SK-N-SH treated with all-trans-retinoic acid at 6 μM for 48 hours (cell line): ENCODE data around the gene OSGIN1.

ENCODE experiments used
- ATAC-seq: fragments of 200-7000 bp; cut with Tn5 transposase; 3 replicates; pipeline ENCODE4 v1.9.1; 2020; ENCODE audit warnings: mild to moderate bottlenecking, moderate library complexity
- ARNTL ChIP-seq: fragments of 450-650 bp; formaldehyde crosslinking; IDR thresholded peaks from 2 replicates; pipeline ENCODE4 v1.5.0; 2020; ENCODE audit warnings: low read depth, mild to moderate bottlenecking, moderate library complexity, borderline replicate concordance
- CREB5 ChIP-seq: fragments of 250-450 bp; sonication (Bioruptor Pico); IDR thresholded peaks from 2 replicates; pipeline ENCODE4 v1.5.1; 2020; ENCODE audit warnings: low read depth, mild to moderate bottlenecking, moderate library complexity
- CSDC2 ChIP-seq: fragments of 250-450 bp; sonication (Bioruptor Pico); IDR thresholded peaks from 2 replicates; pipeline ENCODE4 v1.5.0; 2020; ENCODE audit warnings: mild to moderate bottlenecking, moderate library complexity
- CSRNP3 ChIP-seq: fragments of 250-450 bp; sonication (Bioruptor Pico); IDR thresholded peaks from 2 replicates; pipeline ENCODE4 v1.5.1; 2021; ENCODE audit warnings: mild to moderate bottlenecking, moderate library complexity
- ESRRG ChIP-seq: fragments of 250-450 bp; sonication (Bioruptor Pico); IDR thresholded peaks from 2 replicates; pipeline ENCODE4 v1.6.1; 2021; ENCODE audit warnings: mild to moderate bottlenecking
- GLIS3 ChIP-seq: fragments of 250-450 bp; sonication (Bioruptor Pico); IDR thresholded peaks from 2 replicates; pipeline ENCODE4 v1.5.0; 2020; ENCODE audit warnings: mild to moderate bottlenecking, moderate library complexity
- ISL1 ChIP-seq: fragments of 250-450 bp; sonication (Bioruptor Pico); IDR thresholded peaks from 2 replicates; pipeline ENCODE4 v2.1.2; 2022; ENCODE audit warnings: mild to moderate bottlenecking, moderate library complexity
- OSR1 ChIP-seq: fragments of 250-450 bp; sonication (Bioruptor Pico); IDR thresholded peaks from 2 replicates; pipeline ENCODE4 v1.8.0; 2022; ENCODE audit warnings: moderate library complexity, mild to moderate bottlenecking, inconsistent platforms
- PATZ1 ChIP-seq: fragments of 250-450 bp; sonication (Bioruptor Pico); IDR thresholded peaks from 2 replicates; pipeline ENCODE4 v1.8.0; 2020; ENCODE audit warnings: mild to moderate bottlenecking, moderate library complexity, borderline replicate concordance
- POU6F1 ChIP-seq: fragments of 250-450 bp; sonication (Bioruptor Pico); IDR thresholded peaks from 2 replicates; pipeline ENCODE4 v1.8.0; 2021; ENCODE audit warnings: low read depth, mild to moderate bottlenecking, moderate library complexity, borderline replicate concordance
- PPARA ChIP-seq: fragments of 250-450 bp; sonication (Bioruptor Pico); IDR thresholded peaks from 2 replicates; pipeline ENCODE4 v1.5.0; 2020; ENCODE audit warnings: mild to moderate bottlenecking, borderline replicate concordance
- RARB ChIP-seq: fragments of 250-450 bp; sonication (Bioruptor Pico); IDR thresholded peaks from 2 replicates; pipeline ENCODE4 v1.8.0; 2021; ENCODE audit warnings: mild to moderate bottlenecking, moderate library complexity
- SNAI2 ChIP-seq: fragments of 250-450 bp; sonication (Bioruptor Pico); IDR thresholded peaks from 2 replicates; pipeline ENCODE4 v1.5.0; 2020; ENCODE audit warnings: mild to moderate bottlenecking, moderate library complexity
- TOX ChIP-seq: fragments of 250-450 bp; sonication (Bioruptor Pico); IDR thresholded peaks from 2 replicates; pipeline ENCODE4 v1.8.0; 2021; ENCODE audit warnings: mild to moderate bottlenecking, moderate library complexity, borderline replicate concordance
- TSHZ2 ChIP-seq: fragments of 250-450 bp; sonication (Bioruptor Pico); IDR thresholded peaks from 2 replicates; pipeline ENCODE4 v1.5.0; 2020; ENCODE audit warnings: mild to moderate bottlenecking, moderate library complexity
- ZC3H10 ChIP-seq: fragments of 250-450 bp; sonication (Bioruptor Pico); IDR thresholded peaks from 2 replicates; pipeline ENCODE4 v1.5.1; 2021; ENCODE audit warnings: mild to moderate bottlenecking, moderate library complexity
- ZFP30 ChIP-seq: fragments of 450-650 bp; formaldehyde crosslinking; IDR thresholded peaks from 2 replicates; pipeline ENCODE4 v1.5.0; 2022; ENCODE audit warnings: mild to moderate bottlenecking, moderate library complexity
- ZNF565 ChIP-seq: fragments of 450-650 bp; formaldehyde crosslinking; conservative IDR thresholded peaks from 2 replicates; pipeline ENCODE4 v1.5.0; 2020; ENCODE audit warnings: low read depth, mild to moderate bottlenecking, moderate library complexity
- ZNF70 ChIP-seq: fragments of 450-650 bp; formaldehyde crosslinking; IDR thresholded peaks from 2 replicates; pipeline ENCODE4 v1.5.0; 2020; ENCODE audit warnings: mild to moderate bottlenecking, moderate library complexity
- ZNF8 ChIP-seq: fragments of 450-650 bp; formaldehyde crosslinking; IDR thresholded peaks from 2 replicates; pipeline ENCODE4 v1.5.0; 2020; ENCODE audit warnings: mild to moderate bottlenecking, moderate library complexity

The OSGIN1 gene

GRCh38 chr16:83935858-83936255, 17.2 kb upstream of the OSGIN1 start:
- no peak for ATAC-seq
- TF ChIP-seq TOX (no peak), CREB5 (no peak), TSHZ2 (CRISPR knock-in tag) (no peak), SNAI2 (CRISPR knock-in tag) (no peak), PATZ1 (CRISPR knock-in tag) (no peak), PPARA (CRISPR knock-in tag) (no peak), OSR1 (CRISPR knock-in tag) (no peak), ARNTL (CRISPR knock-in tag) (no peak), ZFP30 (CRISPR knock-in tag) (no peak), ZNF8 (CRISPR knock-in tag) (no peak), ZNF70 (CRISPR knock-in tag) (no peak), GLIS3 (CRISPR knock-in tag) (no peak), ZNF565 (CRISPR knock-in tag) (no peak), ZC3H10 (CRISPR knock-in tag) (no peak), ESRRG (CRISPR knock-in tag) (no peak), POU6F1 (CRISPR knock-in tag) (no peak), ISL1 (CRISPR knock-in tag) (no peak), CSDC2 (no peak)

- no peak for TF ChIP-seq CSRNP3 (CRISPR knock-in tag)
- no peak for TF ChIP-seq RARB
- TF ChIP-seq ZNF565 (CRISPR knock-in tag): no peak
- TF ChIP-seq CREB5: no peak
- TF ChIP-seq ZNF8 (CRISPR knock-in tag): no peak
- TF ChIP-seq ARNTL (CRISPR knock-in tag): no peak
- no peak for TF ChIP-seq GLIS3 (CRISPR knock-in tag)
- no peak for TF ChIP-seq OSR1 (CRISPR knock-in tag)
- no peak for TF ChIP-seq ZNF70 (CRISPR knock-in tag)
- TF ChIP-seq ESRRG (CRISPR knock-in tag): no peak
- ATAC-seq: no peak
These were observed 16.4 kb upstream of the OSGIN1 start for GRCh38 chr16:83936581-83937165.
